ENCODE data around the gene FCRL5.

Gene FCRL5

DNA sequence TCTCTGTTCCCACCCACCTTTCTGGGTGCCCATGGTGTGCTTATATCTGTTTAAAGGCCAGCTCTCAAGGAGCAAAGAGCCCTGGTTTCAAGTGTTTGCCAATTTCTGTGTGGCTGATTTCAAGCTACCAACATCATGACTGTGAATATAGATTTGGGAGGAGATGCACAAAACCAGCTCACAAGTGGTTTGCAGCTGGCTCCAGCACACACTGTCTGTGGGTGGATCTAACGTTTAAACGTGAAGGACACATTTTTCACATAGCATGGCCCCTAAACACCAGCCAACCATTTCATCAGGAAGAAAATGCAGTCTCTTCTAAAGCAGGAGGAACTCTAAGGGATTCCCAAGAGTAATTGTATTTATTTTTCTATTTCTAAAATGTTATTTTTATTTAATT lies 65.2 kb downstream of the FCRL5 start:
- peak; percentile 76 for DNase-seq

DNA sequence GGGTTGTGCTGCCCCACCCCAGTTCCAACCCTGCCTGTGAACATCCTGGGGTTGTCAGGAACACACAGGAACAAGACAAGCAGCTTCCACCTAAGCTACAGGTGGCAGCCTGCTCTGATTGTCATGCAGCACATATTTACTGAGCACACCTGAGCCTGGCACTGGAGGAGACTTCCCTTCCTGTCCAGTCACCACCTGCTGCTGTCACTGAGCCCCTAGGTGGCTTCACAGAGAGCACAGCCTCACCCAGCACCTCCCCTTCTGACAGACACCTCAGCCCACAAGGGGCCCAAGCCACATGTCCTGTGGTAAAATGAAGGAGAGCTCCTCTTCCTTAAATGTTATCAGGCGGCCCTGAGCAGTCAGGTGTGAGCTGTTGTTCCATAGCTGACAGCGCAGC lies 65.9 kb downstream of the FCRL5 start:
- DNase-seq, result peak; percentile 27

DNA sequence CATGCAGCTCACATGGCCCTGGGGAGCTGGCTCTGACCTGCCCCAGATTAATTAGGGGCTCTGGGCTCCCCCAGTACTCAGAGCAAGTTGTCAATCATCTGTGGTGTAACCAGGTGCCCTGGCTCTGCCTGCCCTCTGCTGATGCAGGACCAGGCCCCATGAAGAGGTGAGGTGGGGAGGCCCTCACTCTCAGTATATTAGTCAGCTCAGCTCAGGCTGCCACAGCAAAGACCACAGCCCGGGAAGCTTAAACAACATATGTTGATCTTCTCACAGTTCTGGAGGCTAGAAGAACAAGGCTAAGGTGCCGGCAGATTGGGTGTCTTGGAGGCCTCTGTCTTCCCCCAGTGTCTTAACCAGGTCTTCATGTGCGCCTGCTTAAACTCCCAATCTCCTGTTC lies 66.5 kb downstream of the FCRL5 start:
- no peak for DNase-seq

DNA sequence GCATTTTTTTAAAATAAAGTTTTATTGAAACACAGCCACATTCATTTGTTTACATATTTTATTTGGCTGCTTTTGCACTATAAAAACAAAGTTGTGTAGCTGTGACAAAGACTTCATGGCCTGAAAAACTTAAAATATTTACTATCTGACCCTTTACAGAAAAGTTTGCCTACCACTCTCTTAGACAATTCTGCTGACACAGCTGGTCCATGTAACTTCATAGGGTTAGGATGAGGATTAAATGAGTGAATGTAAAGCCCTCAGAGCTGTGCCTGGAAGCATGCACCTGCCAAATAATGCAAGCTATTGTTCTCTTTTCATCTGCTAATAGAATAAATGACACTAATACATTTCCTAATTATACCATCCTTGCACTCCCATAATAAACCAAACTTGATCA lies 67.7 kb downstream of the FCRL5 start:
- DNase-seq, result no peak

DNA sequence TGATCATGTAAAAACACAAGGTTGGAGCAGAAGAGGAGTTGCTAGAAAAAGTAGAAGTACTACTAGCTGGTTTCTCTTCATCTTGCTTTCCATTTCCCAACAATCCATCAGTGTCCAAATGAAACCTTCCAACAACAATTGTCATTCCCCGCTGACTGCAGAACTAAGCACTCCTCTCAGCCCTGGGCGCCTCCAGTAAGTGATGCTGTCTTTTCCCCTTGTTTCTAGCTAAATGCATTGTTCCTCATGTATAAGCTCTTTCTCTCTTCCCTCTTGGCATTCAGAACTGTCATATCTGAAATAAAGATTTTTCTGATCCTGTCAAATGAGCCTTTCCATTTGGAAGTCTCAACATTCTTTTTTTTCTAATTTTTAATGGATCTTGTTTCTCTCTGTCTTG lies 68.7 kb downstream of the FCRL5 start:
- DNase-seq, result no peak

DNA sequence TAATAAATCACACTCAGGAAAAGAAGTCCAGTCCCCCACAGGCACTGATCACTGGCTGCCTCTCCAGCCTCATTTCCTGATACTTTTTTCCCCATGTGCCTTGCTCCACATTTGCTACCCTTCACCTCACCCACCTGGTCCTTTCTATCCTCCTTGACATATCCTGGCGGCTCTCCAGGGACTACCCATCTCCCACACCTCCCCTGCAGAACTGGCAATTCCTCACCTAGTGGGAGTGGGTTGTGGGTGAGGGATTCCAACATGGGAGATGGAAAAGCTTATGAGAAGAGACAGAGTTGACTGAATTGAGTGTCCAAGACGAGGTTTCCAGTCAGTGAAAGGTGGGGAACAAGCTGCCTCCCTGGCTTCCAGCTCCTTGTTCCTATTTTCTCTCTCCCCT lies 69.6 kb downstream of the FCRL5 start:
- DNase-seq, result no peak

DNA sequence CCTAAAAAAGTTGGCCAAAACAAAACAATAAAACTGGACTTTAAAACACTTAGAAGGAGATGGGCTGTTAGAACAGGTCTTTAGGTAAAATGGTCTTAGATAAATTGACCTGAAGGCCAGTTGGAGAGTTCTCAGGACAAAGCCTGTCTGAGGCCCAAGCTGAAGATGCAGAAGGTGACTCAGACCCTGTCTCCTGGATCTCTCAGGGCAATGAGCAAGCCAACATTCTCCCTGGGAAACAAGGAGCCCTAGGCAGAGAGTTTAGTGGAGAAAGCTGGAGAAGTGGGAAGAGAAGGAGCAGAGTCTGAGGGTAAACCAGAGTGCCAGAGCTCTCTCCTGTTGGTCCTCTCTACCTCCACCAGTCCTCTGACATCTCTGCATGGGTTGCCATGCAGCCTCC lies 70.1 kb downstream of the FCRL5 start:
- no peak for DNase-seq

DNA sequence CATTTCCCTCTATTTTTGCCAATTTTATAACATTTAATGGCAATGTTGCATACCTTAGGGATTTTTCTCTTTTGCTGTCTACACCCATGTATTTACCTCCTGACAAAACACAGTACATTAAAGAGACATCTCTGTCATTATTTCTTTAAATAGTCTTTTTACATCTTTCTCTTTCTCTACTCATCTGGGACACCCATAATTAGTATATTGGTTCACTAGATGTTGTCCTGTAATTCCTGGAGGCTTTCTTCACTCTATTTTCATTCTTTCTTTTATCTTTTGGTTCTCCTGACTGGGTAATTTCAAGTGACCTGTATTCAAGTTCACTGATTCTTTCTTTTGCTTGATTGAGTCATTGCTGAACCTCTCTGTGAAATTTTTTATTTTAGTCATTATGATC lies 74.3 kb downstream of the FCRL5 start:
- no peak for DNase-seq

DNA sequence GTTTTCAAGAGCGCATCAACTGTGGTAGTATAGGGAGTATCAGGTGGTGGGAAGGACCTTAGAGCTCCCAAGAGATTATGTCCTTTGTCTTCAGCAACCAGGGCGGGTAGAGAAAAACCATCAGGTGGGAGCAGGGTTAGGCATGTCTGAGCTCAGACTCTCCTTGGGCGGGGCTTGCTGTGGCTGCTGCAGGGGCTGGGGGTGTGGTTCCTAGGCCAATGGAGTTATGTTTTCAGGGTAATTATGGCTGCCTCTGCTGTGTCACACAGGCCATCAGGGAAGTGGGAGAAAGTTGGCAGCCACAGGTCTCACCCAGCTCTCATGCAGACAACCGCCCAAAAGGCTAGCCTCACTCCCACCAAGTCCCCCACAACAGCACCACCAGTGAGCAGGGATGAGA lies 74.9 kb downstream of the FCRL5 start:
- no peak for DNase-seq

DNA sequence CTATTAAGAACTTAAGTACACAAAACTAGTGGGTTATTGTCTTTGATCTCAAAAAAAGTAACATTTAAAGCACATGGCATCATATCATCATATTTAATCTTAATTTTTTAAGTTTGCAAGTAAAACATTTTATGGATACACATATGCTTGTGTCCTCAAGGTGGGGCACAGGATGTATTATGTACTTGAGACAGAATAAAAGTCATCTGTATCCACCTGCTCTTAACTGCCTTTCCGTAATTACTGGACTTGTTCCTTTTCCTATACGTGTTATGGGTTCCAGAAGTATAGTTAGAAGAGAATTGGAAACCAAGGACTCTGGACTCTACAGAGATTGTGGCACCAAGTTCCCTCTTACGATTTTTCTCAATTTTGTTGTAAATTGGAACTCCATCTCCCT lies 79.4 kb downstream of the FCRL5 start:
- no peak for DNase-seq

DNA sequence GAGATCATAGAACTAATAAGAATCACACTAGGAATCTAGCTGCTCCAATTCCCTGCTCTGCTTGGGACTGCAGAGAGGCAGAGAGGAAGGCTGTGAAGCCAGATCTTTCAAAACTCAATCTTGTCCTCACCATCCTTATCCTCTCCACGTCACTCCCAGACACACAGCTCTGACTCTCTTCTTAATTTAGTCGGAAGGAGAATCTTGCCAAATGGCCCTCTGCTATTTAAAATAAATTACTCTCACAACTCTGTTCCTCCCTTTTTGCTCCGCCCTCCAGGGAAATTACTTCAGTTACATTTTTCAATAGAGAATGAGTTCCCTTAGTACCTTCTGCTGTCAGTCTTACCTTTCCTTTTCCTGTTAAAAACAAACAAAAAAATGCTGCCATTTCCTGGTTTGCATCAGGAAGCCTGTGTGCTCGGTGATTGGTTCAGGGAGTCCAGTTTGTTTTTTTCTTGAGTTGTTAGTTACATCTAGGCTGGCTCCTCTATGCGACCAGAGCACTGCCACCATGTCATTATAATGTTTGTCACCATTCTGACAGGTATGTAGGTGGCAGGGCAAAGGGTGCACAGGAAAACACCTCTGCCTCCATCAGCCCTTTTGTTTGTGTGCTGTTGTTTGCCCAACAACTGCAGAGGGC lies 80.1 kb downstream of the FCRL5 start:
- peak; percentile 54 for DNase-seq

DNA sequence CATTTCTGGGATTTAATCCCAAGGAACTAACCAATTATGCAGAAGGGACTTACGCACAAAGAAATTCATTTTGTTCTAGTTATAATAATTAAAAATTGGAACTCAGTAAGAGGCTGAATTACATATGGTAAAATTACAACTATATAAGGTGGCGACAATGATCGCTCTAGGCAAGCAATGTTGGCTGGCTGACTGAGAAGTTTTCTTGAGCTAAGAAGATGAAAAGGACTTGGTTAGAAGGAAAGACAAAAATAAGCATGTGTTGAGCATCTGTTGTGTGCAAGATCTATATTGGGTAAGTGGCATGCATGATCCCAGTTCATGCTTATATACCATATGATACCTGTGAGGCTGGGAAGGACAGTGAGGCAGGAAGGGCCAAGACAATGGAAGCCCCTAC lies 80.8 kb downstream of the FCRL5 start:
- no peak for DNase-seq

DNA sequence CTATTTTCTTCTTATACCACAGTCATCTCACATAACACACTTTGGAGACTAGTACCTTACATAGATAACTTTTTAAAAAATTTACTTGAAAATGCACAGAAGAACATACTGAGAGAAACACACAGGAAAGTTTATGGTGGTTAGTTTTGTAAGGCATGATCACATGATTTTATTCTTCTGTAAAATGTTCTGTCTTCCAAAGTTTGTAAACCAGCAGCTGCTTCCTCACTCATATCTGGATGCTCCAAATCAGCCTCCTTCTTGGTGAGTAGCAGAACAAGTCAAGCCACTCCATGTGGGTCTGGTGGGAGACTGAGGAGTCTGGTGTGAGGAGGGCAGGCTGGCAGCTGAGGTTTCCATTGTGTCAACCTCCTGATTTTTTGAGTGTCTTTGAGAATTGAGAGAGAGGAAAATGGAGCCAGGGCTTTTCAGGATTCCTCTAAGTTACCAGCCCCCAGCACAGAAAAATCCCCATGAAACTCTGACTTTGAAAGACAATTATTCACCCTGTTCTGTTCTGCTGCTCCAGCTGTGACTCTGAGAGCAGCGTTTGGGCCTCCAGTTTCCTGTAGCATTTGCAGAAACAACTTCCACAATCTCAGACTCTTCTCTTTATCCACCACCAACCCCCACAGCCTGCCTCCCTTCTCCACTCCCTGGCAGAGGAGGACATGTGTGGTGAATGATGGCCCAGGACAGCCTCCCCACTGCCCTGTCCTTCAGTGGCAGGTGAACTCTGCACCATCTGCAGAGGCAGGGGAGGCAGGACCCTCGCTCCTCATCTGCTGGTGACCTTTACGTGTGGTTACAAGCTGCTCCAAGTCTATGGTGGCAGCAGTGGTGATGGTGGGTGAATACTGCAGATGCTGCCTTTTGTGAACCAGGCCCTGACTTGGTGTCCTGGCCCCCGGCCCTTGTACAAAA lies 82.3 kb downstream of the FCRL5 start:
- DNase-seq, result no peak

DNA sequence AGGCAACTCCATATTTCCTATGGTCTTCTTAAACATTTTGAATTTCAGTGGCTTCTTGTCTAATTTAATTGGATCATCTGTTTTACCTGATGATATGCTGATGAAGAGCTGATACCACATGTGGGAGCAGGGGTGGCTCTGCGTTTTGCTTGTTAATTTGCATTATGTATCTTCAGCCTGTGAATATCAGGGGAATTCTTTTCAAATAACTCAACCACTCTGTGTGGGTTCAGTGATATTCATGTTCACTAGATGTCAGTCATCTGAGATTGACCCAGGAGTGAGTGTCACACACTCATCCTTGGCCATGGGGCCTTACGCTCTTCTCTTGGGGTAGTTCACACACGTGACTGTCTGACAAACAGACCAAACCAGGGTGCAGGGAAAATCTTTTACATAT lies 83.0 kb downstream of the FCRL5 start:
- no peak for DNase-seq

DNA sequence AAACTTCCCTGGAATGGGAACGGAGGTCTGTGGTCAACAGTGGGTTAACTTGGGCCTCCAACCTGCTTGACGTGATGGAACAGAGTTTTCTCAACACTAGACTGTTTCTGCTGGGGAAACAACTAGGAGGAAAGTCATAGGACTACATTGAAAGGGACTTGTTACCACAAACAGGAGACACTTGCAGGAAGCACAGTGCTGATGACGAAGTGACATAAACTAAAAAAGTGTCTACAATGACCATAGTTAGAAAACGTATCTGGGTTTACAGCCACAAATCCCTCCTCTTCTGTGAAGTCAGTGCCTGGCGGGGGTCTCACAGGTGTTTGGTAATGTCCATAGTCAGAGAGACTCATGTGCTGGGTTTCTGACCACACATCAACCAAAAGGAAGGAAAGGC lies 86.3 kb downstream of the FCRL5 start:
- DNase-seq, result no peak

Data from NCI-H2029 (cell line).